DMS 273 (cell line): ENCODE results near the gene RAPGEF4.
A peak's percentile ranks its signal among the peaks of the same experiment; 100 is the strongest.

Experiments
- DNase-seq: peaks from one replicate; lab custom pipeline; 2025; ENCODE audit not compliant: unreplicated experiment; lab: John Stamatoyannopoulos, UW

RAPGEF4 gene

GRCh38 chr2:172964511-172965139 is 229.0 kb downstream of the RAPGEF4 start:
- DNase-seq = no peak

- DNase-seq = no peak
These were observed 230.0 kb downstream of the RAPGEF4 start for GRCh38 chr2:172965433-172966212.

- no peak for DNase-seq
These were observed 231.7 kb downstream of the RAPGEF4 start for GRCh38 chr2:172967036-172967982.

DNA sequence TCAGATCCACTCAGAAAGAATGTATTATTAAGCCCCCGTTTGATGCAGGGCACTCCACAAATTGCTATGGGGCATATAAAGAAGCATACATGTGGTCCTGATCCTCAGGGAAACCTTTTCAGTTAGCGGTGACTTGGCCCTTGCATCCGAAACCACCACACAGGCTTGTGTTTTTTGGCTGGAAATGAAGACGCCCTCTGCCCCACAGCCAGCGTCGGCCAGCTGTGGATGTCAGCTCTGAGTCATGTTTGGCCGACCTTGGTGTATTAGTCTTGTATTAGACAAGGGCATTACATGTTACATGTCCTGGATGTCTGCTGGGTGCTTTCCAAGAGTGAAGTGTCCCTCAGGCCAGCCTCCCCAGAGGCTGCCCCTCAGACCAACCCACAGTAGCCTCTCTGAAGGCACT is 232.4 kb downstream of the RAPGEF4 start:
- no peak for DNase-seq

- DNase-seq = no peak
These were observed 233.5 kb downstream of the RAPGEF4 start for GRCh38 chr2:172969166-172969565.

- DNase-seq = no peak
These were observed 234.0 kb downstream of the RAPGEF4 start for GRCh38 chr2:172969609-172970008.

DNA sequence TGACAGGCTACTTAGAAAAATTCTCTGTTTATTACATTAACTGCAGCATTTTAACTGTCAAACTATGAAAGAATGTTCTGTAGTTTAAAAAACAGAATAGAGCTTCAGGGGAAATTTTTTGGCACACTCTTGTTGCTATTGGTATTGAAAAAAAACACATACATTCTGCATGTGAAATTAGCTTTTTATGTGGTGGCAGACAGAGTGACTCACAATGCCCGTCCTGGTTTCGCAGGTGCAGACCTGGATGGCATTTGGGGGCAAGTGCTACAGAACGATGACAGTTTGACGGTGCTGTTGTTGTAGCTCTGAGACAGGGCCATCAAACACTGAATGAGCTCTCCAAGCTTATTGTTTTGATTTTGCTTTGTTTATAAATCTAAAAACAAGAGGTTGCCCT is 235.0 kb downstream of the RAPGEF4 start:
- no peak for DNase-seq

DNA sequence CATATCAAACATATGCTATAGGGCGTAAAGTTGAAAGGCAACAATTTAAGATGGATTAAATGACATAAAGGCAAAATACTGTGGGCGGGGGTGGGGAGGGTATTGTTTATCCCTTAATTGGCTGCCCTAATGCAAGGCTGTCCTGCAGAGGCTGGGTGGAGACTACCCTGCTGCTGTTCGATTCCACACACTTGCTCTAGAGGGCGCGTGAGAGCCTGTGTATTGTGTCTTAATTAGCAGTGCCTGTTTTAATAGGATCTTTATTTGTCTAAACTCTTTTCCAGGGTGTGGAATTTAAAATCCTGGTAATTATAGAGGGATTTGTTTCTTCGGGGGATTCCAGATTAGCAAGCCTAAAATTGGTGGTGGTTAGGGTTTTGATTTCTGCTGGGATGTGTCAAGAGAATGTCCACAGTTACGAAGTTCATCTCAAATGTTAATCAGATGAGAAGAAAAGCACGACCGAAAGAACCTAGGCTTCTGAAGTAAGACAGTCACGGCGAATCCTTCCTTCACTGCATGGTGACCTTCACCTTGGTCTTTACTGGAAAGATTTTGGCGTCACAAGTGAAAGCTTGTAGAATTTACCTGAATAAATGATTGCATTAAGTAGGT is 236.5 kb downstream of the RAPGEF4 start:
- DNase-seq = peak; percentile 78

- no peak for DNase-seq
These were observed 239.1 kb downstream of the RAPGEF4 start for GRCh38 chr2:172974762-172975161.

DNA sequence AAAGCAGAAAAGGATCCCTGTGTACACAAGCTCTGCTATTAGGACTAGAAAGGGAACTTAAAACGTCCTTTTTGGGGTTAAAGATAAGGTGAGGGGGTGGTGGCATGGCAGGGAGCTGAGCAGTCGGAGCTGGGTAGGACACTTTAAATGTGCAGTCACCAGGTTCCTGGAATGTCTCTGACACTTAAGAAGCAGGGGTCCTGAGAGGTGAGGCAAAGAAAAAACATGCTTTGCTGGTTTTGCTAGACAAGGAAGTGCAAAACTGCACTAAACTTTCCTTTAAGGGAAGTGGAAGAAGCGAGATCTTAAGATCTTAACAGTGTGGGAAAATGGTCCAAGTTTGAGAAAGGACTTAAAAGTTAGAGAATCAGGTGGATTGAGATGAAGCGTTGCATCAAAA is 240.5 kb downstream of the RAPGEF4 start:
- DNase-seq = no peak

DNA sequence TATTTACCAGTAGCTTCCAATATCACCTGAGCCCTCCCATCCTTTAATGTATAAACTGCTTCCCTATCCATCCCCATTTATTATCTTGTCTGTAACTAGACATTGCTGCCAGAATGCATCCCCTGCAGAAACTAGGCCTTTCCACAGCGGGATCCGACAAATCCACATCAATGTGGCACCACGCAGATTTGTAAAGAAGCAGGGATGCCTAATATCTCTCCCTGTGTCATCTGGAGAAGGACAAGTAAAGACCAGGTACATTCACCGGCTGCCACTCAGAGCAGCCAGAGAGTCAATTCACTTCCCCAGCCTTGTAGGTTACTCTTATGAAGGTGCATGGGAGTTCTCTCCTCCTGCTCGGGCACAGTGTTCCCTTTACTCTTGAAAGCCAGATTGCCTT is 241.2 kb downstream of the RAPGEF4 start:
- DNase-seq = no peak

DNA sequence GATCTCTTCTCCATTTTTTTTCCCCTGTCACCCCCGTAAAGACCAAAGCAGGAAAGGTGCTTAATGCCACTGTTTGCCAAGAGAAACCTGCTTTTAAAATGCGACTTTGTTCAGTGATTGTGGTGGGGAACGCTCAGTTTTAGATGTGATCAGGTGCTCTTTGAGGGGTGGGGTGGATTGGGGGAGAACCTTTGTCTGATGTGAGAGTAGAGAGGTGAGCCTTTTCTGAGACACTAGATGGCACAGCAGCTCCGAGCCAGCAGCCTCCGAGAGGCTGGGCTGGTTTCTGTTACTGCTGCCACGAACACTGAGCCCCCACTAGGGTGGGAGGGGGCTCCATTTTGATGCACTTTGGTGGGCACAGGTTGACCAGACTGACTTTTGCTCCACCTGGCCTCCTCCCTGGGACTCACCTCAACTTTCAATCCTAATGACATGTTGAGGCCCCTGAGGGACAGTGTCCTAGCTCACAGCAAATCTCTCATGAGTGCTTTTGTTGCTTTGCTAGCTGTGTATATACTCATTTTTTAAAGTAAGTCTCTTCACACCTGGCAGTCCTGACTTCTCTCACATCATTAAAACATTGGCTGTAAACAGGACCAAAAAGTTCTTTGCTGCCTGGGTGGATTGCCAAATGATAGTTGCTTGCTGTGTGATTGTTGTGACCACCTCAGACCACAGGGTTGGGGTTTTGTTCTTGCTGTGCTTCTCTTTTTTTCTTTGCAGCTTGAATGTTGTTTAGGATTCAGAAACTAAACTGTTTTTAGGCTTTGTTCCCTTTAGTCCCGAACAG is 241.8 kb downstream of the RAPGEF4 start:
- peak; percentile 29 for DNase-seq

- DNase-seq = no peak
These were observed 242.4 kb downstream of the RAPGEF4 start for GRCh38 chr2:172978063-172978383.

GRCh38 chr2:172985139-172985892 is 249.7 kb downstream of the RAPGEF4 start:
- peak; percentile 35 for DNase-seq

GRCh38 chr2:172986040-172986439 is 250.4 kb downstream of the RAPGEF4 start:
- no peak for DNase-seq

DNA sequence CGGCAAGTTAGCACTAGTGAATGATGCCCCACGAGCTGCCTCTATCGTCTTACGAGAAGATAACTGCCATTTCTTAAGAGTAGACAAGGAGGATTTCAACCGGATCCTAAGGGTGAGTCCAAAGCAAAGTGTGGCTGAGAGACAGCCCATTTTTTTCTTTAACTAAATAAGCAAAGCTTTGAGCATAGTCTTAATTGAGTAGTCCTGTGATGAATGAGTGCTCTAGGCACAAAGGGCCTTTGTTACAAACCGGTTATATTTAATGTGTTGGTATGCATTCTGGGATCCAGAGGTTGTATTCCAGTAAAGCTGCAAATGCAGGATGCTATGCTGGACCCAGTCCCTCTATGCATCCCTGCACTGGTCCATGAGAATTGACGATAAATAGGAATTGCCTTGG is 253.1 kb downstream of the RAPGEF4 start:
- no peak for DNase-seq

GRCh38 chr2:172991031-172991430 is 255.4 kb downstream of the RAPGEF4 start:
- DNase-seq = no peak

DNA sequence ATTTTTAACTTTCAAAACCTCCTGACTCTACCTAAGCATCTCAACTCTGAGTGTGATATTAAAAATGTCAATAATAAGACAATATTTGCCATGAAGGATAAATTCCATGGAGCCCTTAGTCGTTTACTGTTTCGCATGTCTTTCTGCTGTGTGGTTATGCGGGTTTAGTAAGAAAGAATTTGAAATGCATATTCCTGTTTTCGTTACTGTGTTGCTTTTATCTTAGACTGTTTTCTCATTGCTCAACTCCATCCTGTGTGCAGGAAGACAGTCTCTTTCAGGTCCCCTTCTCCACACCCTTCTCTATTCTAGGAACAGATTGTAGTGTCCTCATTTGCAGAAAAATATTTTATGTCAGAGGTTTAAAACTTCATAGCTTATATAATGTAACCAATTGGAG is 257.5 kb downstream of the RAPGEF4 start:
- no peak for DNase-seq

DNA sequence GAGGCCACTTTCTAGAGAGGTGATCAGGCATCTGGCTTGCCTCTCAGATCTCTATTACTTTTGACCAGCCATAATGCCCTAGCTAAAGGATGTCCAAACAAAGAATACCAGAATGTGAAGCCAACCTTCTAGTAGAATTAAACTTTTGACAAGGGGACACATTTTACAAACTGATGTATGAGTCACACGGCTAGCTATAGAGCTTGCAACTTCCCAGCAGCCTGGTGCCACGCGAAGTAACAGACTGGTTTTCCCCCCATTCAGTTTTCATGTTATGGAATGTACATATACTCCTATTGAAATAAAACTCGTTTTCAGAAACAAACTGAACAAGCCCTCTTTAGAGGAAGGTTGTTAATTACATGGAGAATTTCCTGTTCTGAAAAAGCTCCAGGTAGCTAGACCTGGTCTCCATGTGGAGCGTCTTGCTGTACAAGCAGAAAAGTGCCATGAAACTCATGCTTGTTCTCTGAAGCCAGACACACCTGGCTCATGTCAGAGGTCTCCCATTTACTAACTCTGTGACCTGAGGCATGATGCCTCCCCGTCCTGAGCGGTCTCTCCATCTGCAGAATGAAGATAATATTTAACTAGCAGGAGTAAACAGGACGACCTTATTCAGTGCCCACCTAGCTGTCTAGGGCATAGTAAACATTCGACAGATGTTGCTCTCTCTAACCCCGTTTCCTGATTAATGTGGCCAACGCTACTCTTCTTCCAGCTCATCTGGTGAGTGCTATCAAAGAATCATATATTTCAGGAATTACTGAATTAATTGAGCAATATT is 258.5 kb downstream of the RAPGEF4 start:
- DNase-seq = no peak
